H9 (cell line): ENCODE results near the gene BAMBI. TPM values are rescaled to one million over a fixed set of nuclear protein-coding genes. Genes with fewer than 3 reads are reported as not detected.

Experiments
- DNase-seq: peaks from one replicate; pipeline ENCODE4 v3.0.0-alpha.2; 2017
- H2AFZ ChIP-seq: one replicate; pipeline ENCODE4 v1.6.1; 2013; ENCODE audit warnings: mild to moderate bottlenecking, low read length, control low read depth, moderate library complexity
- H2AK5ac ChIP-seq: 2 replicates; pipeline ENCODE4 v1.6.1; 2013; ENCODE audit warnings: low read length, control low read depth, mixed read lengths; ENCODE audit not compliant: insufficient read length
- H2BK120ac ChIP-seq: one replicate; pipeline ENCODE4 v1.6.1; 2013; ENCODE audit warnings: low read depth, mild to moderate bottlenecking, low read length, control low read depth, inconsistent platforms; ENCODE audit not compliant: poor library complexity, severe bottlenecking
- H2BK12ac ChIP-seq: 2 replicates; pipeline ENCODE4 v1.6.1; 2013; ENCODE audit warnings: low read length, control low read depth, mixed read lengths, low read depth; ENCODE audit not compliant: insufficient read length
- H2BK15ac ChIP-seq: 2 replicates; pipeline ENCODE4 v1.6.1; 2013; ENCODE audit warnings: low read depth, low read length, control low read depth
- H2BK20ac ChIP-seq: one replicate; pipeline ENCODE4 v1.6.1; 2013; ENCODE audit warnings: low read depth, mild to moderate bottlenecking, low read length, control low read depth, inconsistent platforms; ENCODE audit not compliant: poor library complexity, severe bottlenecking
- H2BK5ac ChIP-seq: 2 replicates; pipeline ENCODE4 v1.6.1; 2013; ENCODE audit warnings: low read length, control low read depth, mixed read lengths; ENCODE audit not compliant: insufficient read length
- H3K14ac ChIP-seq: 2 replicates; pipeline ENCODE4 v1.6.1; 2013; ENCODE audit warnings: low read length, control low read depth; ENCODE audit not compliant: insufficient read depth
- H3K18ac ChIP-seq: 2 replicates; pipeline ENCODE4 v1.6.1; 2013; ENCODE audit warnings: low read depth, mild to moderate bottlenecking, mixed read lengths, low read length, control low read depth; ENCODE audit not compliant: insufficient read length
- H3K23ac ChIP-seq: 2 replicates; pipeline ENCODE4 v1.6.1; 2013; ENCODE audit warnings: low read length, control low read depth, mixed read lengths, low read depth; ENCODE audit not compliant: insufficient read length
- H3K23me2 ChIP-seq: 2 replicates; pipeline ENCODE4 v1.6.1; 2013; ENCODE audit warnings: low read depth, mild to moderate bottlenecking, mixed read lengths, low read length, control low read depth; ENCODE audit not compliant: insufficient read length, poor library complexity, severe bottlenecking
- H3K27ac ChIP-seq: 2 replicates; pipeline ENCODE4 v1.5.1; 2013; ENCODE audit warnings: low read length, control low read depth, mixed read lengths, low read depth; ENCODE audit not compliant: insufficient read length
- H3K27me3 ChIP-seq: 2 replicates; pipeline ENCODE4 v1.6.1; 2013; ENCODE audit warnings: low read length, control low read depth, inconsistent platforms; ENCODE audit not compliant: insufficient read depth
- H3K4ac ChIP-seq: 2 replicates; pipeline ENCODE4 v1.6.1; 2013; ENCODE audit warnings: low read depth, mild to moderate bottlenecking, control low read depth, inconsistent platforms, low read length, moderate library complexity
- H3K4me1 ChIP-seq: 2 replicates; pipeline ENCODE4 v1.6.1; 2013; ENCODE audit warnings: low read length, control low read depth, inconsistent platforms; ENCODE audit not compliant: insufficient read depth
- H3K4me2 ChIP-seq: 2 replicates; pipeline ENCODE4 v1.6.1; 2013; ENCODE audit warnings: low read length, control low read depth, mixed read lengths; ENCODE audit not compliant: insufficient read length, insufficient read depth
- H3K56ac ChIP-seq: 2 replicates; pipeline ENCODE4 v1.6.1; 2013; ENCODE audit warnings: low read depth, mild to moderate bottlenecking, mixed read lengths, low read length, control low read depth; ENCODE audit not compliant: insufficient read length
- H3K79me1 ChIP-seq: 2 replicates; pipeline ENCODE4 v1.6.1; 2013; ENCODE audit warnings: low read depth, mild to moderate bottlenecking, moderate library complexity, low read length, control low read depth, inconsistent platforms; ENCODE audit not compliant: insufficient read depth, poor library complexity, severe bottlenecking
- H3K79me2 ChIP-seq: 2 replicates; pipeline ENCODE4 v1.6.1; 2013; ENCODE audit warnings: low read length, control low read depth, inconsistent platforms; ENCODE audit not compliant: insufficient read depth
- H3K9ac ChIP-seq: 2 replicates; pipeline ENCODE4 v1.6.1; 2013; ENCODE audit warnings: low read length, control low read depth, mixed read lengths; ENCODE audit not compliant: insufficient read length; ENCODE audit errors: extremely low read depth
- H3K9me3 ChIP-seq: one replicate; pipeline ENCODE4 v1.6.1; 2013; ENCODE audit warnings: low read depth, low read length, inconsistent platforms; ENCODE audit not compliant: control insufficient read depth
- H3T11ph ChIP-seq: one replicate; pipeline ENCODE4 v1.6.1; 2013; ENCODE audit warnings: mild to moderate bottlenecking, low read length, control low read depth, inconsistent platforms
- H4K20me1 ChIP-seq: one replicate; pipeline ENCODE4 v1.6.1; 2013; ENCODE audit not compliant: control insufficient read depth, insufficient read length, insufficient read depth
- H4K5ac ChIP-seq: 2 replicates; pipeline ENCODE4 v1.6.1; 2013; ENCODE audit warnings: low read depth, mild to moderate bottlenecking, mixed read lengths, low read length, control low read depth; ENCODE audit not compliant: insufficient read length
- H4K8ac ChIP-seq: replicated peaks from 2 replicates; pipeline ENCODE4 v1.6.1; 2013; ENCODE audit warnings: low read length, control low read depth, mixed read lengths, low read depth; ENCODE audit not compliant: insufficient read length
- H4K91ac ChIP-seq: 2 replicates; pipeline ENCODE4 v1.6.1; 2013; ENCODE audit warnings: low read depth, mild to moderate bottlenecking, moderate library complexity, mixed read lengths, low read length, control low read depth; ENCODE audit not compliant: insufficient read length
- H3K27ac Mint-ChIP-seq, 3 experiments: 2 replicates in 2 of 3; 3 replicates in 1 of 3; pipeline ENCODE4 v1.8.0; 2020 to 2021; ENCODE audit warnings: mixed read lengths in 3 of 3, mild to moderate bottlenecking in 1 of 3, moderate library complexity in 1 of 3
- H3K27me3 Mint-ChIP-seq: 2 replicates; pipeline ENCODE4 v1.8.0; 2021; ENCODE audit warnings: low read depth, mild to moderate bottlenecking, moderate library complexity, mixed read lengths
- H3K36me3 Mint-ChIP-seq, 3 experiments: 2 replicates in 2 of 3; 3 replicates in 1 of 3; pipeline ENCODE4 v1.8.0; 2020 to 2021; ENCODE audit warnings: low read depth in 3 of 3, mixed read lengths in 3 of 3; ENCODE audit not compliant: insufficient read depth in 1 of 3
- H3K4me1 Mint-ChIP-seq, 2 experiments: 2 replicates each; pipeline ENCODE4 v1.8.0; 2020; ENCODE audit warnings: mixed read lengths in 2 of 2
- H3K4me3 Mint-ChIP-seq, 2 experiments: 2 replicates in 1 of 2; 3 replicates in 1 of 2; pipeline ENCODE4 v1.8.0; 2020 to 2021; ENCODE audit warnings: mild to moderate bottlenecking in 2 of 2, mixed read lengths in 2 of 2, moderate library complexity in 1 of 2
- H3K9me3 Mint-ChIP-seq, 2 experiments: 2 replicates in 1 of 2; 3 replicates in 1 of 2; pipeline ENCODE4 v1.8.0; 2020; ENCODE audit warnings: mild to moderate bottlenecking in 2 of 2, mixed read lengths in 2 of 2, moderate library complexity in 1 of 2
- CTCF ChIP-seq: fragments of 200-600 bp; sonication (generic); conservative IDR thresholded peaks from 3 replicates; pipeline ENCODE4 v1.8.0; 2021; ENCODE audit warnings: antibody characterized with exemption, mild to moderate bottlenecking
- WGBS: extraction: QIAGEN DNeasy Blood & Tissue Kit; methylation state at CpG from one replicate; pipeline ENCODE4 v1.1.7; 2013; ENCODE audit warnings: missing lambda C conversion rate, low lambda C conversion rate, mixed read lengths; ENCODE audit not compliant: insufficient read length; ENCODE audit errors: extremely low coverage; 5-methylcytosine and 5-hydroxymethylcytosine counted together
- total RNA-seq: library from RNA; stranded (reverse); gene quantifications from 2 replicates; pipeline ENCODE4 v1.2.1, GENCODE V29; 2021

BAMBI gene
- total RNA-seq, 1 experiment from 2014 or later, result 16.8 TPM

- H3K27ac ChIP-seq, result no peak overlapping the region
- no peak overlapping the region for H3K14ac ChIP-seq
- H2BK12ac ChIP-seq, result no peak overlapping the region
- peaks cover 21% of the 10 kb centered on the region for H3K23me2 ChIP-seq
- H2BK120ac ChIP-seq, result no peak overlapping the region
- H4K20me1 ChIP-seq, result no peaks in the 10 kb centered on the region
- H3K56ac ChIP-seq, result no peak overlapping the region
- no peak overlapping the region for H2BK20ac ChIP-seq
- Mint-ChIP-seq H3K27ac (no peak overlapping the region), H3K4me3 (peak overlapping the region; percentile 88 to 92), H3K9me3 (peaks cover 0 to 4% of the 10 kb centered on the region in 2 experiments; a peak in 2 of 5 replicates), H3K36me3 (peaks cover 33 to 38% (median 36%) of the 10 kb centered on the region in 3 experiments), H3K4me1 (peaks cover 54 to 55% of the 10 kb centered on the region in 2 experiments), H3K27me3 (peaks cover 2% of the 10 kb centered on the region; the same call in 1 of the 2 replicates)
- peaks cover 7% of the 10 kb centered on the region for H3K4me1 ChIP-seq
- no peak overlapping the region for H3K9ac ChIP-seq
- no peak overlapping the region for H2BK15ac ChIP-seq
- H3K4me2 ChIP-seq, result peak overlapping the region; percentile 94
- no peak overlapping the region for H2AK5ac ChIP-seq
- H3K23ac ChIP-seq, result no peak overlapping the region
- DNase-seq, result no peak
- WGBS, result no CpG with 5 or more reads among the region's 1 CpG
- no peaks in the 10 kb centered on the region for H3K9me3 ChIP-seq
- no peak overlapping the region for H2AFZ ChIP-seq
- no peak overlapping the region for H3K4ac ChIP-seq
- no peaks in the 10 kb centered on the region for H3K27me3 ChIP-seq
- peaks cover 3% of the 10 kb centered on the region for H3K79me1 ChIP-seq
- no peak overlapping the region for H2BK5ac ChIP-seq
- no peak for TF ChIP-seq CTCF
- H4K8ac ChIP-seq, result no peak overlapping the region
- H3T11ph ChIP-seq, result no peak overlapping the region
- peaks cover 42% of the 10 kb centered on the region for H3K79me2 ChIP-seq
- H3K18ac ChIP-seq, result no peak overlapping the region
- H4K91ac ChIP-seq, result no peak overlapping the region
- no peak overlapping the region for H4K5ac ChIP-seq
Observed at GRCh38 chr10:28680358-28680752, 3.0 kb downstream of the BAMBI start.
